K562 (cell line): Measurements from ENCODE around the gene LRMDA. TPM values are rescaled to one million over a fixed set of nuclear protein-coding genes. Genes with fewer than 3 reads are reported as not detected.

Experiments
- ATAC-seq: fragments of 200-7000 bp; cut with Tn5 transposase; 3 replicates; pipeline ENCODE4 v1.9.1; 2020; ENCODE audit warnings: moderate library complexity
- BruUV-seq: library from RNA; stranded (reverse); fragments of 400-500 nt; replicated peaks from 2 replicates; lab custom pipeline; 2021; lab: Mats Ljungman, UMichigan
- CTCF ChIA-PET: fragments of 300-600 bp; formaldehyde crosslinking; extraction: SDS; loops from one replicate; lab custom pipeline; 2021; ENCODE audit warnings: low intra/inter-chr PET ratio; lab: Yijun Ruan, JAX
- POLR2A ChIA-PET: fragments of 300-600, 350-650 bp; sonication (Branson Sonifier 250); formaldehyde crosslinking; extraction: SDS; loops from one replicate; lab custom pipeline; 2021; ENCODE audit warnings: antibody characterized with exemption, inconsistent platforms; lab: Yijun Ruan, JAX
- DNase-seq, 4 experiments: peaks; one replicate each; pipeline versions ENCODE4 v3.0.0 to v3.0.0-alpha.2; 2011 to 2018; ENCODE audit warnings: low spot score in 3 of 4, mixed read lengths in 3 of 4; ENCODE audit errors: extremely low read depth in 1 of 4
- FAIRE-seq: peaks from 2 replicates; lab custom pipeline; 2011; peaks lifted over from hg19 to GRCh38; lab: Jason Lieb, UNC
- H2AFZ ChIP-seq: 2 replicates; pipeline ENCODE4 v1.6.0; 2011; ENCODE audit warnings: low read depth, low read length, control low read depth, inconsistent platforms
- H3K27ac ChIP-seq: fragments of 200-600 bp; 3 replicates; pipeline ENCODE4 v1.8.0; 2011; ENCODE audit warnings: low read depth, mild to moderate bottlenecking, control low read depth, inconsistent platforms, low read length, moderate library complexity, mixed read lengths; ENCODE audit errors: extremely low read depth
- H3K27me3 ChIP-seq, 2 experiments: fragments of 300-600 bp in 1 of 2; 2 replicates in 1 of 2; 3 replicates in 1 of 2; pipeline versions ENCODE4 v1.6.0 to v1.8.0; 2011; ENCODE audit warnings: inconsistent platforms in 2 of 2, low read length in 2 of 2, mild to moderate bottlenecking in 1 of 2, mixed read lengths in 1 of 2, moderate library complexity in 1 of 2; ENCODE audit not compliant: control insufficient read depth in 2 of 2, insufficient read depth in 2 of 2
- H3K36me3 ChIP-seq: fragments of 300-600 bp; 3 replicates; pipeline ENCODE4 v1.8.0; 2011; ENCODE audit warnings: mild to moderate bottlenecking, low read length, inconsistent platforms; ENCODE audit not compliant: control insufficient read depth, insufficient read depth
- H3K4me1 ChIP-seq, 2 experiments: fragments of 200-600 bp in 1 of 2; replicated peaks in 1 of 2; 2 replicates in 1 of 2; 3 replicates in 1 of 2; pipeline versions ENCODE4 v1.5.1 to v1.8.0; 2011; ENCODE audit warnings: inconsistent platforms in 2 of 2, low read length in 2 of 2, mild to moderate bottlenecking in 1 of 2, mixed read lengths in 1 of 2, moderate library complexity in 1 of 2; ENCODE audit not compliant: control insufficient read depth in 2 of 2, insufficient read depth in 2 of 2
- H3K4me2 ChIP-seq: 2 replicates; pipeline ENCODE4 v1.6.1; 2011; ENCODE audit warnings: low read length, control low read depth, inconsistent platforms, mixed read lengths; ENCODE audit not compliant: insufficient read depth
- H3K4me3 ChIP-seq: fragments of 200-600 bp; sonication (generic), shearing (Covaris generic); 2 replicates; pipeline ENCODE4 v1.5.1; 2016; ENCODE audit warnings: control low read depth, inconsistent platforms
- H3K79me2 ChIP-seq: fragments of 200-600 bp; 3 replicates; pipeline ENCODE4 v1.8.0; 2011; ENCODE audit warnings: low read length, inconsistent platforms; ENCODE audit not compliant: control insufficient read depth, insufficient read depth
- H3K9ac ChIP-seq, 2 experiments: 2 replicates each; pipeline versions ENCODE4 v1.6.0 to v1.6.1; 2011; ENCODE audit warnings: low read depth in 2 of 2, low read length in 2 of 2, control low read depth in 1 of 2, inconsistent platforms in 1 of 2, mild to moderate bottlenecking in 1 of 2, mixed read lengths in 1 of 2; ENCODE audit not compliant: insufficient read depth in 1 of 2
- H3K9me1 ChIP-seq: one replicate; pipeline ENCODE4 v1.6.0; 2011; ENCODE audit warnings: inconsistent platforms, mild to moderate bottlenecking, low read length, moderate library complexity; ENCODE audit not compliant: control insufficient read depth, insufficient read depth
- H3K9me3 ChIP-seq: replicated peaks from 2 replicates; pipeline ENCODE4 v1.5.1; 2011; ENCODE audit warnings: low read depth, low read length, inconsistent platforms; ENCODE audit not compliant: control insufficient read depth, insufficient read depth
- H4K20me1 ChIP-seq: replicated peaks from 2 replicates; pipeline ENCODE4 v1.6.1; 2011; ENCODE audit warnings: low read length, inconsistent platforms, mixed read lengths; ENCODE audit not compliant: control insufficient read depth, insufficient read depth
- C11orf30 ChIP-seq: fragments of 450-650 bp; IDR thresholded peaks from 2 replicates; pipeline ENCODE4 v1.6.1; 2016; ENCODE audit warnings: low read depth, mild to moderate bottlenecking
- GTF2F1 ChIP-seq: IDR thresholded peaks from 2 replicates; pipeline ENCODE4 v1.6.1; 2011; ENCODE audit warnings: low read depth, low read length, improper control_type of control experiment
- KLF16 ChIP-seq: IDR thresholded peaks from 2 replicates; pipeline ENCODE4 v1.6.1; 2016; ENCODE audit warnings: antibody characterized with exemption
- MEIS2 ChIP-seq: fragments of 450-650 bp; IDR thresholded peaks from 2 replicates; pipeline ENCODE4 v1.6.1; 2014; ENCODE audit warnings: mild to moderate bottlenecking; ENCODE audit not compliant: partially characterized antibody
- OTX1 ChIP-seq: fragments of 450-650 bp; formaldehyde crosslinking; IDR thresholded peaks from 2 replicates; pipeline ENCODE4 v1.4.0; 2022; ENCODE audit warnings: mild to moderate bottlenecking
- POLR2AphosphoS2 ChIP-seq: IDR thresholded peaks from 2 replicates; pipeline ENCODE4 v1.6.1; 2012; ENCODE audit warnings: low read length, improper control_type of control experiment
- PYGO2 ChIP-seq: fragments of 450-650 bp; IDR thresholded peaks from 2 replicates; pipeline ENCODE4 v1.6.1; 2016; ENCODE audit warnings: mild to moderate bottlenecking, missing genetic modification characterization, moderate library complexity, missing compliant biosample characterization
- SAFB ChIP-seq: fragments of 200-400 bp; formaldehyde crosslinking; IDR thresholded peaks from 2 replicates; pipeline ENCODE4 v1.6.1; 2017; ENCODE audit warnings: low read depth, low read length, borderline replicate concordance
- SOX6 ChIP-seq: fragments of 450-650 bp; IDR thresholded peaks from 2 replicates; pipeline ENCODE4 v1.6.1; 2014; ENCODE audit warnings: mild to moderate bottlenecking
- SP1 ChIP-seq: sonication (generic); formaldehyde crosslinking; IDR thresholded peaks from 2 replicates; pipeline ENCODE4 v1.8.1; 2022; ENCODE audit warnings: mild to moderate bottlenecking, missing genetic modification reagents
- UBTF ChIP-seq, 2 experiments: IDR thresholded peaks; 2 replicates each; pipeline ENCODE4 v1.6.1; 2012; ENCODE audit warnings: improper control_type of control experiment in 2 of 2, low read depth in 2 of 2, low read length in 2 of 2, borderline replicate concordance in 1 of 2
- ZNF146 ChIP-seq: IDR thresholded peaks from one replicate; pipeline ENCODE4 v1.6.1; 2018; ENCODE audit warnings: missing compliant biosample characterization; ENCODE audit not compliant: unreplicated experiment
- ZNF324 ChIP-seq: fragments of 250-450 bp; sonication (Bioruptor Pico); IDR thresholded peaks from 2 replicates; pipeline ENCODE4 v1.4.0; 2020; ENCODE audit warnings: mild to moderate bottlenecking
- ZNF444 ChIP-seq: fragments of 250-450 bp; sonication (Bioruptor Pico); IDR thresholded peaks from 2 replicates; pipeline ENCODE4 v1.4.0; 2020; ENCODE audit warnings: mild to moderate bottlenecking, moderate library complexity
- ZNF589 ChIP-seq: fragments of 200-800 bp; sonication (Bioruptor generic); IDR thresholded peaks from 2 replicates; pipeline ENCODE4 v1.6.1; 2016; ENCODE audit warnings: low read depth, missing genetic modification characterization, missing compliant biosample characterization
- ZNF707 ChIP-seq: fragments of 250-450 bp; sonication (Bioruptor Pico); conservative IDR thresholded peaks from 2 replicates; pipeline ENCODE4 v1.8.0; 2022; ENCODE audit warnings: inconsistent platforms, mild to moderate bottlenecking, moderate library complexity
- ZNF780A ChIP-seq: fragments of 250-450 bp; sonication (Bioruptor Pico); IDR thresholded peaks from 2 replicates; pipeline ENCODE4 v1.5.0; 2021; ENCODE audit warnings: mild to moderate bottlenecking
- WGBS: fragments of 100-300 bp; shearing (Covaris generic); methylation state at CpG from one replicate; pipeline ENCODE4 v1.1.6; 2016; ENCODE audit warnings: low coverage, mixed read lengths; ENCODE audit not compliant: insufficient coverage; ENCODE audit errors: missing lambda C conversion rate; 5-methylcytosine and 5-hydroxymethylcytosine counted together
- in situ Hi-C: fragments of 300-500 bp; cut with MboI; formaldehyde crosslinking; loops from 4 replicates; pipeline ENCODE4 v1.15.0; 2018; ENCODE audit warnings: inconsistent platforms, mixed read lengths
- intact Hi-C: fragments of 100-400 bp; cut with micrococcal nuclease; formaldehyde crosslinking; loops from 2 replicates; pipeline ENCODE4 v1.14.2; 2022
- polyA plus RNA-seq, 8 experiments: library from polyadenylated mRNA; depleted of rRNA in 4 of 8; stranded (reverse) in 5 of 8; unstranded in 3 of 8; fragments of >200 nt; fragmentation: Nextera tagmentation in 2 of 8; fragmentation: Illumina TruSeq in 1 of 8; extraction: Ambion mirVana in 2 of 8; extraction: Trizol in 1 of 8; gene quantifications; 2 replicates each; pipeline versions ENCODE4 v1.2.1 to v1.2.3, GENCODE V29; 2011 to 2014; ENCODE audit warnings: inconsistent platforms in 1 of 8, missing spikeins in 1 of 8
- total RNA-seq, 7 experiments: library from RNA; depleted of rRNA in 6 of 7; stranded (reverse); fragments of >200 nt in 6 of 7; fragmentation: Illumina TruSeq in 2 of 7; extraction: Trizol in 2 of 7; gene quantifications; 2 replicates each; pipeline versions ENCODE4 v1.2.1 to v1.2.3, GENCODE V29; 2011 to 2021; ENCODE audit warnings: low replicate concordance in 1 of 7
- TF ChIP-seq, protein P1 (sequence below): fragments of 250-450 bp; sonication (Bioruptor Pico); IDR thresholded peaks from 2 replicates; pipeline ENCODE4 v1.5.0; 2020; ENCODE audit warnings: mild to moderate bottlenecking, borderline replicate concordance

Gene LRMDA
- total and polyA plus RNA-seq, 9 of the 15 experiments (the other 6 are each of a cell fraction or from before 2014, with no cell fraction given) = 0.25 TPM; not detected in 8

DNA sequence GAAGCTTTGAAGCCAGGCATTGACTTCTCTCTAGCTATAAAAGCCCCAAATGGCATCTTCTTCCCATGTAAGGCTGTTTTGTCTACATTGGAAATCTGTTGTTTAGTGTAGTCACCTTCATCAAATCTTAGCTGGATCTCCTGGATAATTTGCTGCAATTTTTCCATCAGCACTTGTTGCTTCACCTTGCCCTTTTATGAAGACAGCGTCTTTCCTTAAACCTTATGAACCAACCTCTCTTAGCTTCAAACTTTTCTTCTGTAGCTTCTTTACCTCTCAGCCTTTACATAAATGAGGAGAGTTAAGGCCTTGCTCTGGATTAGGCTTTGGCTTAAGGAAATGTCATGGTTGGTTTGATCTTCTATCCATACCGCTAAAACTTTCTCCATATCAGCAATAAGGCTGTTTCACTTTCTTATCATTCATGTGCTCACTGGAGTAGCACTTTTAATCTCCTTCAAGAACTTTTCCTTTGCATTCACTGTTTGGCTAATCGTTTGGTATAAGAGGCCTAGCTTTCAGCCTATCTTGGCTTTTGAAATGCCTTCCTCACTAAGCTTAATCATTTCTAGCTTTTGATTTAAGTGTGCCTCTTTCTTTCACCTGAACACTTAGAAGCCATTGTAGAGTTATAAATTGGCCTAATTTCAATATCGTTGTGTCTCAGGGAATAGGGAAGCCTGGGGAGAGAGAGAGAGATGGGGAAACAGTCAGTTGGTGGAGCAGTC lies 803.2 kb downstream of the LRMDA start (continued):
- TF ChIP-seq UBTF (IDR thresholded peaks at IDR 0.05; ENCODE audit: borderline replicate concordance in 1 of 2, low read depth in 2 of 2, low read length in 2 of 2) (no peak), PYGO2 (tag) (no peak), ZNF707 (CRISPR knock-in tag) (no peak), ZNF444 (CRISPR knock-in tag) (no peak)

DNA sequence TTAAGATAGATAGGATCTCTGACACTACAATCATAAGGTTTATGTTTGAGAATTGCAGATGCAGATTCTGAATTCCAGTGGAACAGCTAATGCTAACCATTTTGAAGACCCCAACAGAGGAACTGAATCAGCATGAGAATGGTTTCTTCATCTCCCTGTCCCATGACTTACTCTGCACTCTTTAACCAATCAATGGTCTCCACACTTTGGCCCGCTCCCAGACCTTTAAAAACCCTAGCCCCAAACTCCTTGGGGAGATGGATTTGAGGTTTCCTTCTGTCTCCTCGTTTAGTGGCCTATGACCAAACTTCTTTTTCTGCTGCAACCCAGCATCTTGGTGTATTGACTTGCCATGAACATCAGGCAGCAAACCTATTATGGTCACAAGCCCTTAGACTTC lies 804.9 kb downstream of the LRMDA start:
- no peaks in the 10 kb centered on the region for H3K79me2 ChIP-seq
- DNase-seq (no peak), FAIRE-seq (no peak), ATAC-seq (no peak)
- no peak overlapping the region for H3K4me2 ChIP-seq
- no peak overlapping the region for H3K9ac ChIP-seq
- BruUV-seq = no TSS peak
- H3K27ac ChIP-seq = no peak overlapping the region
- no peaks in the 10 kb centered on the region for H4K20me1 ChIP-seq
- no peak overlapping the region for H3K4me3 ChIP-seq
- no peaks in the 10 kb centered on the region for H3K36me3 ChIP-seq
- H2AFZ ChIP-seq = no peak overlapping the region
- intact Hi-C loops = no loop called here
- in situ Hi-C loops = no loop called here
- no peak for TF ChIP-seq POLR2AphosphoS2
- TF ChIP-seq GTF2F1 = no peak
- TF ChIP-seq SP1 (CRISPR knock-in tag) = no peak
- no peak for TF ChIP-seq ZNF780A
- no peak for TF ChIP-seq C11orf30
- TF ChIP-seq MEIS2 = no peak
- TF ChIP-seq SOX6 = no peak
- TF ChIP-seq, protein P1, sequence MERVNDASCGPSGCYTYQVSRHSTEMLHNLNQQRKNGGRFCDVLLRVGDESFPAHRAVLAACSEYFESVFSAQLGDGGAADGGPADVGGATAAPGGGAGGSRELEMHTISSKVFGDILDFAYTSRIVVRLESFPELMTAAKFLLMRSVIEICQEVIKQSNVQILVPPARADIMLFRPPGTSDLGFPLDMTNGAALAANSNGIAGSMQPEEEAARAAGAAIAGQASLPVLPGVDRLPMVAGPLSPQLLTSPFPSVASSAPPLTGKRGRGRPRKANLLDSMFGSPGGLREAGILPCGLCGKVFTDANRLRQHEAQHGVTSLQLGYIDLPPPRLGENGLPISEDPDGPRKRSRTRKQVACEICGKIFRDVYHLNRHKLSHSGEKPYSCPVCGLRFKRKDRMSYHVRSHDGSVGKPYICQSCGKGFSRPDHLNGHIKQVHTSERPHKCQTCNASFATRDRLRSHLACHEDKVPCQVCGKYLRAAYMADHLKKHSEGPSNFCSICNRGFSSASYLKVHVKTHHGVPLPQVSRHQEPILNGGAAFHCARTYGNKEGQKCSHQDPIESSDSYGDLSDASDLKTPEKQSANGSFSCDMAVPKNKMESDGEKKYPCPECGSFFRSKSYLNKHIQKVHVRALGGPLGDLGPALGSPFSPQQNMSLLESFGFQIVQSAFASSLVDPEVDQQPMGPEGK = no peak
- no peak for TF ChIP-seq OTX1 (CRISPR knock-in tag)
- TF ChIP-seq ZNF146 = no peak
- TF ChIP-seq KLF16 = no peak
- no peak for TF ChIP-seq ZNF589 (CRISPR knock-in tag)
- no peak for TF ChIP-seq ZNF324 (CRISPR knock-in tag)
- no peak for TF ChIP-seq SAFB
- no peaks in the 10 kb centered on the region for H3K4me1 ChIP-seq
- H3K27me3 ChIP-seq = no peaks in the 10 kb centered on the region
- 0% methylated on average over 2 of the region's 2 CpGs for WGBS
- ChIA-PET CTCF (no interaction called here), POLR2A (no interaction called here)
- H3K9me1 ChIP-seq = no peaks in the 10 kb centered on the region
- no peaks in the 10 kb centered on the region; the same call in 1 of the 2 replicates for H3K9me3 ChIP-seq
